Measurements from ENCODE around the gene SLC66A1. TPM values are rescaled to one million over a fixed set of nuclear protein-coding genes. Genes with fewer than 3 reads are reported as not detected.

The SLC66A1 gene
- total RNA-seq, 1 donor = 2.5 TPM

GRCh38 chr1:19353596-19353995 is 41.5 kb downstream of the SLC66A1 start:
- H3K9me3 ChIP-seq (ENCODE audit: low read depth, low read length) = no peaks in the 10 kb centered on the region
- no peaks in the 10 kb centered on the region for H3K27me3 ChIP-seq (ENCODE audit: insufficient read depth, low read length)
- no peak overlapping the region for H3K4me3 ChIP-seq (ENCODE audit: low read length)
- H3K4me1 ChIP-seq (ENCODE audit: insufficient read depth, low read length) = peaks cover 8% of the 10 kb centered on the region

GRCh38 chr1:19354531-19354981 is 42.4 kb downstream of the SLC66A1 start:
- peaks cover 1% of the 10 kb centered on the region for H3K4me1 ChIP-seq (ENCODE audit: insufficient read depth, low read length)
- H3K9me3 ChIP-seq (ENCODE audit: low read depth, low read length) = no peaks in the 10 kb centered on the region
- H3K27me3 ChIP-seq (ENCODE audit: insufficient read depth, low read length) = no peaks in the 10 kb centered on the region
- no peak overlapping the region for H3K4me3 ChIP-seq (ENCODE audit: low read length)

GRCh38 chr1:19356266-19356665 is 44.1 kb downstream of the SLC66A1 start:
- Histone ChIP-seq H3K4me3 (ENCODE audit: low read length) (no peak overlapping the region), H3K27me3 (ENCODE audit: insufficient read depth, low read length) (no peaks in the 10 kb centered on the region), H3K9me3 (ENCODE audit: low read depth, low read length) (no peaks in the 10 kb centered on the region), H3K4me1 (ENCODE audit: insufficient read depth, low read length) (peaks cover 12% of the 10 kb centered on the region)

GRCh38 chr1:19357299-19357986 is 45.3 kb downstream of the SLC66A1 start:
- Histone ChIP-seq H3K4me3 (ENCODE audit: low read length) (no peak overlapping the region), H3K9me3 (ENCODE audit: low read depth, low read length) (no peaks in the 10 kb centered on the region), H3K27me3 (ENCODE audit: insufficient read depth, low read length) (no peaks in the 10 kb centered on the region), H3K4me1 (ENCODE audit: insufficient read depth, low read length) (peaks cover 12% of the 10 kb centered on the region)

- no peaks in the 10 kb centered on the region for H3K27me3 ChIP-seq (ENCODE audit: insufficient read depth, low read length)
- H3K4me1 ChIP-seq (ENCODE audit: insufficient read depth, low read length) = peaks cover 12% of the 10 kb centered on the region
- no peak overlapping the region for H3K4me3 ChIP-seq (ENCODE audit: low read length)
- no peaks in the 10 kb centered on the region for H3K9me3 ChIP-seq (ENCODE audit: low read depth, low read length)
Observed at GRCh38 chr1:19358710-19359109, 46.6 kb downstream of the SLC66A1 start.

GRCh38 chr1:19359357-19359756 is 47.2 kb downstream of the SLC66A1 start:
- no peaks in the 10 kb centered on the region for H3K27me3 ChIP-seq (ENCODE audit: insufficient read depth, low read length)
- H3K4me1 ChIP-seq (ENCODE audit: insufficient read depth, low read length) = peaks cover 12% of the 10 kb centered on the region
- no peaks in the 10 kb centered on the region for H3K9me3 ChIP-seq (ENCODE audit: low read depth, low read length)
- H3K4me3 ChIP-seq (ENCODE audit: low read length) = no peak overlapping the region

GRCh38 chr1:19360016-19360415 is 47.9 kb downstream of the SLC66A1 start:
- Histone ChIP-seq H3K4me3 (ENCODE audit: low read length) (no peak overlapping the region), H3K4me1 (ENCODE audit: insufficient read depth, low read length) (peaks cover 12% of the 10 kb centered on the region), H3K27me3 (ENCODE audit: insufficient read depth, low read length) (no peaks in the 10 kb centered on the region), H3K9me3 (ENCODE audit: low read depth, low read length) (no peaks in the 10 kb centered on the region)

- H3K9me3 ChIP-seq (ENCODE audit: low read depth, low read length) = no peaks in the 10 kb centered on the region
- H3K4me1 ChIP-seq (ENCODE audit: insufficient read depth, low read length) = peaks cover 12% of the 10 kb centered on the region
- H3K4me3 ChIP-seq (ENCODE audit: low read length) = no peak overlapping the region
- H3K27me3 ChIP-seq (ENCODE audit: insufficient read depth, low read length) = no peaks in the 10 kb centered on the region
Observed at GRCh38 chr1:19360432-19360831, 48.3 kb downstream of the SLC66A1 start.

GRCh38 chr1:19360843-19361610 is 48.9 kb downstream of the SLC66A1 start:
- H3K9me3 ChIP-seq (ENCODE audit: low read depth, low read length) = no peaks in the 10 kb centered on the region
- peaks cover 12% of the 10 kb centered on the region for H3K4me1 ChIP-seq (ENCODE audit: insufficient read depth, low read length)
- H3K27me3 ChIP-seq (ENCODE audit: insufficient read depth, low read length) = no peaks in the 10 kb centered on the region
- no peak overlapping the region for H3K4me3 ChIP-seq (ENCODE audit: low read length)

- Histone ChIP-seq H3K9me3 (ENCODE audit: low read depth, low read length) (no peaks in the 10 kb centered on the region), H3K4me1 (ENCODE audit: insufficient read depth, low read length) (peaks cover 12% of the 10 kb centered on the region), H3K27me3 (ENCODE audit: insufficient read depth, low read length) (no peaks in the 10 kb centered on the region), H3K4me3 (ENCODE audit: low read length) (no peak overlapping the region)
Observed at GRCh38 chr1:19361611-19362147, 49.6 kb downstream of the SLC66A1 start.

GRCh38 chr1:19363536-19364152 is 51.5 kb downstream of the SLC66A1 start:
- H3K4me1 ChIP-seq (ENCODE audit: insufficient read depth, low read length) = peaks cover 12% of the 10 kb centered on the region
- no peaks in the 10 kb centered on the region for H3K27me3 ChIP-seq (ENCODE audit: insufficient read depth, low read length)
- no peak overlapping the region for H3K4me3 ChIP-seq (ENCODE audit: low read length)
- no peaks in the 10 kb centered on the region for H3K9me3 ChIP-seq (ENCODE audit: low read depth, low read length)

GRCh38 chr1:19365721-19366120 is 53.6 kb downstream of the SLC66A1 start:
- H3K27me3 ChIP-seq (ENCODE audit: insufficient read depth, low read length) = no peaks in the 10 kb centered on the region
- H3K9me3 ChIP-seq (ENCODE audit: low read depth, low read length) = no peaks in the 10 kb centered on the region
- H3K4me3 ChIP-seq (ENCODE audit: low read length) = no peak overlapping the region
- H3K4me1 ChIP-seq (ENCODE audit: insufficient read depth, low read length) = peaks cover 8% of the 10 kb centered on the region

- Histone ChIP-seq H3K4me3 (ENCODE audit: low read length) (no peak overlapping the region), H3K4me1 (ENCODE audit: insufficient read depth, low read length) (peaks cover 15% of the 10 kb centered on the region), H3K27me3 (ENCODE audit: insufficient read depth, low read length) (no peaks in the 10 kb centered on the region), H3K9me3 (ENCODE audit: low read depth, low read length) (no peaks in the 10 kb centered on the region)
Observed at GRCh38 chr1:19366599-19367536, 54.7 kb downstream of the SLC66A1 start.

GRCh38 chr1:19367584-19368041 is 55.5 kb downstream of the SLC66A1 start:
- Histone ChIP-seq H3K27me3 (ENCODE audit: insufficient read depth, low read length) (no peaks in the 10 kb centered on the region), H3K4me1 (ENCODE audit: insufficient read depth, low read length) (peaks cover 15% of the 10 kb centered on the region), H3K4me3 (ENCODE audit: low read length) (no peak overlapping the region)

More at GRCh38 chr1:19367584-19368041, 55.5 kb downstream of the SLC66A1 start:
- no peaks in the 10 kb centered on the region for H3K9me3 ChIP-seq (ENCODE audit: low read depth, low read length)
